ENCODE measurements around the gene FMN2.

DNA sequence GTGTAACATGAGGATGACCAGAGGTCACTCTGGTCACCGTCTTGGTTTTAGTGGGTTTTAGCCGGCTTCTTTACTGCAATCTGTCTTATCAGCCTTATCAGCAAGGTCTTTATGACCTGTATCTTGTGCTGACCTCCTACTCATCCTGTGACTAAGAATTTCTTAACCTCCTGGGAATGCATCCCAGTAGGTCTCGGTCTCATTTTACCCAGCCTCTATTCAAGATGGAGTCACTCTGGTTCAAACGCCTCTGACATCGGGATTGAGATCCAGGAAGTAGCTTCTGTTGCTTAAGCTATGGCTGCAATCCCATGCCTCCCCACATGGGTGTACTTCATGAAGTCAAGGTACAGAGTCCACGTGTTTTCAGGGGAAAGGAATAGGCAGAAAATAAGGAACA is 19.9 kb downstream of the FMN2 start:
- TF ChIP-seq TCF4 (CRISPR knock-in tag; IDR thresholded peaks at IDR 0.05; ENCODE audit: borderline replicate concordance) (no peak), CSDC2 (CRISPR knock-in tag; IDR thresholded peaks at IDR 0.05) (no peak), ZNF565 (CRISPR knock-in tag; conservative IDR thresholded peaks at IDR 0.05; ENCODE audit: low read depth) (no peak), ARNTL (CRISPR knock-in tag; IDR thresholded peaks at IDR 0.05; ENCODE audit: borderline replicate concordance, low read depth) (no peak), RARB (CRISPR knock-in tag; IDR thresholded peaks at IDR 0.05) (0 out of 2 replicates have a peak, but pooled peaks have one; percentile 45), OSR1 (CRISPR knock-in tag; IDR thresholded peaks at IDR 0.05) (peak; percentile 90), ZC3H10 (CRISPR knock-in tag; IDR thresholded peaks at IDR 0.05) (0 out of 2 replicates have a peak, but pooled peaks have one; percentile 53), TOX (CRISPR knock-in tag; IDR thresholded peaks at IDR 0.05; ENCODE audit: borderline replicate concordance) (peak; percentile 63; the same call in 1 of the 2 replicates), GLIS3 (CRISPR knock-in tag; IDR thresholded peaks at IDR 0.05) (no peak), ZNF8 (CRISPR knock-in tag; IDR thresholded peaks at IDR 0.05) (no peak)
- TF ChIP-seq, protein P1, sequence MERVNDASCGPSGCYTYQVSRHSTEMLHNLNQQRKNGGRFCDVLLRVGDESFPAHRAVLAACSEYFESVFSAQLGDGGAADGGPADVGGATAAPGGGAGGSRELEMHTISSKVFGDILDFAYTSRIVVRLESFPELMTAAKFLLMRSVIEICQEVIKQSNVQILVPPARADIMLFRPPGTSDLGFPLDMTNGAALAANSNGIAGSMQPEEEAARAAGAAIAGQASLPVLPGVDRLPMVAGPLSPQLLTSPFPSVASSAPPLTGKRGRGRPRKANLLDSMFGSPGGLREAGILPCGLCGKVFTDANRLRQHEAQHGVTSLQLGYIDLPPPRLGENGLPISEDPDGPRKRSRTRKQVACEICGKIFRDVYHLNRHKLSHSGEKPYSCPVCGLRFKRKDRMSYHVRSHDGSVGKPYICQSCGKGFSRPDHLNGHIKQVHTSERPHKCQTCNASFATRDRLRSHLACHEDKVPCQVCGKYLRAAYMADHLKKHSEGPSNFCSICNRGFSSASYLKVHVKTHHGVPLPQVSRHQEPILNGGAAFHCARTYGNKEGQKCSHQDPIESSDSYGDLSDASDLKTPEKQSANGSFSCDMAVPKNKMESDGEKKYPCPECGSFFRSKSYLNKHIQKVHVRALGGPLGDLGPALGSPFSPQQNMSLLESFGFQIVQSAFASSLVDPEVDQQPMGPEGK (CRISPR knock-in tag; IDR thresholded peaks at IDR 0.05; ENCODE audit: borderline replicate concordance) = no peak
